Retinal pigment epithelial cell (primary cell): Measurements from ENCODE around the gene ZNF253.
"Not testable (repeated sequence)": the region's sequence is repeated elsewhere in the genome, so short reads cannot be mapped to it uniquely, and the experiment has no call there.

ENCODE experiments used
- DNase-seq: peaks from one replicate; pipeline ENCODE4 v3.0.0-alpha.2; 2010; ENCODE audit warnings: low read depth
- H3K4me3 ChIP-seq: 2 replicates; pipeline ENCODE4 v1.5.1; 2011; ENCODE audit warnings: mild to moderate bottlenecking, low read length, control low read depth, moderate library complexity
- CTCF ChIP-seq: conservative IDR thresholded peaks from 2 replicates; pipeline ENCODE4 v1.5.1; 2011; ENCODE audit warnings: low read depth, low read length, control low read depth, inconsistent platforms

The ZNF253 gene

DNA sequence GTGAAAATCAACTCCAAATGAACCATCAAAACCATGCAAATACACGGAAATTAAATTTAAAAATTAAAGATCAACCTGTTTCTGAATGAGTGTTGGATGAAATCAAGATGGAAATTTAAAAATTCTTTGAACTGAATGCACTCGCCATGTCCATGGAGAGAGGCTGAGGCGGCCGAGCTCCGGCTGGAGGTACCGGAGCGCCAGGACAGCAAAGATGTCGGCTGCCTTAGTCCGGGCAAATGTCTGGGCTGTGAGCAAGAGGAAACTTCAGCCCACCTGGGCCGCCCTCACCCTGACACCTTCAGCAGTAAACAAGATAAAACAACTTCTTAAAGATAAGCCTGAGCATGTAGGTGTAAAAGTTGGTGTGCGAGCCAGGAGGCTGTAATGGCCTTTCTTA, 38.8 kb upstream of the ZNF253 start:
- H3K4me3 ChIP-seq = no peak overlapping the region
- no peak for DNase-seq

GRCh38 chr19:19835560-19836038, 30.1 kb upstream of the ZNF253 start:
- DNase-seq = no peak
- TF ChIP-seq CTCF = no peak
- no peak overlapping the region for H3K4me3 ChIP-seq

More for the DNA sequence above, 38.8 kb upstream of the ZNF253 start:
- TF ChIP-seq CTCF = no peak

DNA sequence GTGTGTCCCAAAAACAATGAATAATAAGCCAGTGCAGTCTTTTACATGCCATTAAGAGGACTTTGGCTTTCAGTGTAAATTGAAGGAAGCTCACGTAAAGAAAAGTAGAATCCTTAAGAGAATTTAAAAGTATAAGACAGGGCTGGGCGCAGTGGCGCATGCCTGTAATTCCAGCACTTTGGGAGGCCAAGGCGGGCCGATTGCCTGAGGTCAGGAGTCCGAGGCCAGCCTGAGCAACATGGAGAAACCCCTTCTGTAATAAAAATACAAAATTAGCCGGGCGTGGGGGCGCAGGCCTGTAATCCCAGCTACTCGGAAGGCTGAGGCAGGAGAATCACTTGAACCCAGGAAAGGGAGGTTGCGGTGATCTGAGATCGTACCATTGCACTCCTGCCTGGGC, 17.9 kb upstream of the ZNF253 start:
- no peak for TF ChIP-seq CTCF
- no peak for DNase-seq
- H3K4me3 ChIP-seq = no peak overlapping the region

DNA sequence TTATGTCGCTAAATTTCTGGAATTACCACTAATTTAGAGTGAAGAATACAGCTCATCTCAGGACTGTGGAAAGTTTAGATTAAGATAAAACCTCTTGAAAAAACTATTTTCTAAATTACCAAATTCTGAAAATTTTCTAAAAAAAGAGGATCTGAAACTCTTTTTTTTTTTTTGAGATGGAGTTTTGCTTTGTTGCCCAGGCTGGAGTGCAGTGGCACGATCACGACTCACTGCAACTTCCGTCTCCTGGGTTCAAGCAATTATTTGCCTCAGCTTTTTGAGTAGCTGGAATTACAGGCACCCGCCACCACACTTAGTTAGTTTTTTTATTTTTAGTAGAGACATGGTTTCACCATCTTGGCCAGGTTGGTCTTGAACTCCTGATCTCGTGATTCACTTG, 16.6 kb upstream of the ZNF253 start:
- TF ChIP-seq CTCF = no peak
- no peak for DNase-seq
- H3K4me3 ChIP-seq = no peak overlapping the region

DNA sequence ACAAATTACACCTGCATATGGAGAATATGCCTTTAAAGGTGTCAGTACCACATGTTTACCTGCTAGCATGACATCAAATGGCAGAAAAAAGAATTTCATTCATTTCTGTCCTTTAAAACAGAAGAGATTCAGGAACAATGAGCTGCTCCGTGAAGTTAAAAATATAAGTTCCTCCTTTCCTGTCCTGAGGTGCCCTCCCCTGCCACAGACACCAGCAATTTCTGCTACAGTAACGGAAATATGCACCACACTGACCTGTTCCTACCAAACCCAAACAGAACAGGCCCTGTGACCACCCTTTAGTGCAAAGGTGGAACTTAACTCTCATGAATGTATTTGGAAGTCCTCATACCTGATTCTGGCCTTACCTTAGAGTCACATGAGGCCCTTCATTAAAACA, 13.9 kb upstream of the ZNF253 start:
- DNase-seq, H3K4me3 ChIP-seq: not testable (repeated sequence)

DNA sequence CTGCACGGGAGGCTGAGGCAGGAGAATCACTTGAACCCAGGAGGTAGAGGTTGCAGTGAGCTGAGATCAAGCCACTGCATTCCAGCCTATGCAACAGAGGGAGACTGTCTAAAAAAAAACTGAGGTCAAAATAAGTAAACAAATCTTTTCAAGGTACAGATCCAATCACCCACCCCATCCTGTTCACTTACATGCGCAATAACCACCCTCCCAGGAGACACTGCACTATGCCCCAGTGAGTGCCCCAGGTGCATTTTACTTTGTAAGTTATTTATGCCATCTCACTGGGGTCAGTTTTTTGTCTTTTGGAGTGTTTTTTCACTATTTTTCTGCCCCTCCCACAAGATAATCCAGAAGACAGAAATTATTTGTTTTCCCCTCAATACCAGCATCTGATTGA, 6.9 kb upstream of the ZNF253 start:
- DNase-seq = no peak
- TF ChIP-seq CTCF = no peak

DNA sequence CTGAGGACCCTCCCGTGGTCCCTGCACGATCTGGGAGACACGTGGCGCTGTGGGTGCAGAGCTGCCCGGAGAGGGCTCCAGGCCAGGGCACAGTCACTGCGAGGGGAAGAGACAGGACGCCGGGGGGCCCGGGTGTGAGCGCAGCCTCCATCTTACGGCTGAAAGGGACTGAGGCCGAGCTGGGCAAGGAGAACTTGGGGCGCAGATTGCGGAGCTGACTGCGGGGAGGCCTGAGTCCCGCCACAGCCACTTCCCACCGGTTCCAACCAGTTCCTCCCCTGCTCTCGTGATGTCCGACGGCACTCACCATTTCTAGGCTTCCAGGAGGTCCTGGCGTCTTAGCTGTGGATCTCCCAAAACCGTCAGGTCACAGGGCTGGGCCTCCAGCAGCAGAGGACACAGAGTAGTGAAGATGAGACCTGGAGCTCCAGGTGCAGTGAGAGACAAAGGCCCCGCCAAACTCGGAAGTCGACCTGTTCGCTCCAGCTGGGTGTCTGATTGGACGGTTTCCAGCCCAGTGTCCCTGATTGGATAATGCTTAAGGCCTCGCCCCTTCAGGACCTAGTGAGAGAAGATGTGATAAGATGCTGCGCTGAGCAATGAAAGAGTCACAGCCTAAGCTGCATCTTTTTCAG, 4.8 kb upstream of the ZNF253 start:
- no peak for DNase-seq
- H3K4me3 ChIP-seq = peak overlapping the region; percentile 4
- TF ChIP-seq CTCF = no peak

More for the DNA sequence above, 6.9 kb upstream of the ZNF253 start:
- H3K4me3 ChIP-seq = no peak overlapping the region
